ENCODE measurements around the gene DMD.

The DMD gene

GRCh38 chrX:32985544-32985943 is 225.8 kb downstream of the DMD start:
- Histone ChIP-seq H3K4me2 (ENCODE audit: insufficient read depth, low read length) (no peak overlapping the region), H3K9ac (ENCODE audit: low read depth, low read length) (no peak overlapping the region), H3K79me2 (ENCODE audit: insufficient read depth, low read length) (no peaks in the 10 kb centered on the region), H4K20me1 (ENCODE audit: insufficient read depth, low read length) (no peaks in the 10 kb centered on the region), H3K4me3 (ENCODE audit: low read depth in 1 of 2, low read length in 2 of 2) (no peak overlapping the region), H3K27me3 (ENCODE audit: insufficient read depth, low read length, poor library complexity) (no peaks in the 10 kb centered on the region), H3K27ac (ENCODE audit: low read length) (no peak overlapping the region), H2AFZ (ENCODE audit: low read depth, low read length) (no peak overlapping the region), H3K36me3 (ENCODE audit: insufficient read depth, low read length) (no peaks in the 10 kb centered on the region), H3K4me1 (ENCODE audit: insufficient read depth, low read length) (no peaks in the 10 kb centered on the region), H3K9me3 (ENCODE audit: insufficient read depth, low read length, severe bottlenecking) (no peaks in the 10 kb centered on the region)
- no peak for ATAC-seq (ENCODE audit: insufficient read depth, low read depth)
- TF ChIP-seq EZH2 (IDR thresholded peaks at IDR 0.05; ENCODE audit: borderline replicate concordance, low read depth, low read length, severe bottlenecking) (no peak), CTCF (IDR thresholded peaks at IDR 0.05; ENCODE audit: borderline replicate concordance, extremely low read depth, low read length, poor library complexity, severe bottlenecking) (no peak)
- no peak for DNase-seq

GRCh38 chrX:32966821-32967355 is 244.5 kb downstream of the DMD start:
- no peak for ATAC-seq (ENCODE audit: insufficient read depth, low read depth)
- H2AFZ ChIP-seq (ENCODE audit: low read depth, low read length), result no peak overlapping the region

GRCh38 chrX:32954125-32954524 is 257.2 kb downstream of the DMD start:
- Histone ChIP-seq H3K36me3 (ENCODE audit: insufficient read depth, low read length) (no peaks in the 10 kb centered on the region), H3K4me2 (ENCODE audit: insufficient read depth, low read length) (no peak overlapping the region), H2AFZ (ENCODE audit: low read depth, low read length) (no peak overlapping the region), H3K9ac (ENCODE audit: low read depth, low read length) (no peak overlapping the region), H3K79me2 (ENCODE audit: insufficient read depth, low read length) (no peaks in the 10 kb centered on the region), H3K4me1 (ENCODE audit: insufficient read depth, low read length) (no peaks in the 10 kb centered on the region), H3K9me3 (ENCODE audit: insufficient read depth, low read length, severe bottlenecking) (no peaks in the 10 kb centered on the region), H3K4me3 (ENCODE audit: low read depth in 1 of 2, low read length in 2 of 2) (no peak overlapping the region), H3K27ac (ENCODE audit: low read length) (no peak overlapping the region), H4K20me1 (ENCODE audit: insufficient read depth, low read length) (no peaks in the 10 kb centered on the region), H3K27me3 (ENCODE audit: insufficient read depth, low read length, poor library complexity) (no peaks in the 10 kb centered on the region)
- no peak for DNase-seq
- no peak for TF ChIP-seq EZH2 (IDR thresholded peaks at IDR 0.05; ENCODE audit: borderline replicate concordance, low read depth, low read length, severe bottlenecking)
- TF ChIP-seq CTCF (IDR thresholded peaks at IDR 0.05; ENCODE audit: borderline replicate concordance, extremely low read depth, low read length, poor library complexity, severe bottlenecking), result no peak
- ATAC-seq (ENCODE audit: insufficient read depth, low read depth), result no peak

More at GRCh38 chrX:32966821-32967355, 244.5 kb downstream of the DMD start:
- Histone ChIP-seq H3K27ac (ENCODE audit: low read length) (no peak overlapping the region), H3K9ac (ENCODE audit: low read depth, low read length) (no peak overlapping the region), H3K79me2 (ENCODE audit: insufficient read depth, low read length) (no peaks in the 10 kb centered on the region), H3K27me3 (ENCODE audit: insufficient read depth, low read length, poor library complexity) (no peaks in the 10 kb centered on the region), H3K9me3 (ENCODE audit: insufficient read depth, low read length, severe bottlenecking) (no peaks in the 10 kb centered on the region), H3K4me3 (ENCODE audit: low read depth in 1 of 2, low read length in 2 of 2) (no peak overlapping the region), H4K20me1 (ENCODE audit: insufficient read depth, low read length) (no peaks in the 10 kb centered on the region), H3K36me3 (ENCODE audit: insufficient read depth, low read length) (no peaks in the 10 kb centered on the region), H3K4me2 (ENCODE audit: insufficient read depth, low read length) (no peak overlapping the region), H3K4me1 (ENCODE audit: insufficient read depth, low read length) (no peaks in the 10 kb centered on the region)
- no peak for DNase-seq
- TF ChIP-seq CTCF (IDR thresholded peaks at IDR 0.05; ENCODE audit: borderline replicate concordance, extremely low read depth, low read length, poor library complexity, severe bottlenecking), result no peak
- TF ChIP-seq EZH2 (IDR thresholded peaks at IDR 0.05; ENCODE audit: borderline replicate concordance, low read depth, low read length, severe bottlenecking), result no peak

- H2AFZ ChIP-seq (ENCODE audit: low read depth, low read length), result no peak overlapping the region
- no peak for TF ChIP-seq EZH2 (IDR thresholded peaks at IDR 0.05; ENCODE audit: borderline replicate concordance, low read depth, low read length, severe bottlenecking)
- TF ChIP-seq CTCF (IDR thresholded peaks at IDR 0.05; ENCODE audit: borderline replicate concordance, extremely low read depth, low read length, poor library complexity, severe bottlenecking), result no peak
- H3K4me1 ChIP-seq (ENCODE audit: insufficient read depth, low read length), result no peaks in the 10 kb centered on the region
- ATAC-seq (ENCODE audit: insufficient read depth, low read depth) (no peak), DNase-seq (no peak)
- H3K9ac ChIP-seq (ENCODE audit: low read depth, low read length), result no peak overlapping the region
- no peaks in the 10 kb centered on the region for H4K20me1 ChIP-seq (ENCODE audit: insufficient read depth, low read length)
- H3K9me3 ChIP-seq (ENCODE audit: insufficient read depth, low read length, severe bottlenecking), result no peaks in the 10 kb centered on the region
- no peak overlapping the region for H3K27ac ChIP-seq (ENCODE audit: low read length)
- H3K36me3 ChIP-seq (ENCODE audit: insufficient read depth, low read length), result no peaks in the 10 kb centered on the region
- H3K27me3 ChIP-seq (ENCODE audit: insufficient read depth, low read length, poor library complexity), result no peaks in the 10 kb centered on the region
- no peak overlapping the region for H3K4me2 ChIP-seq (ENCODE audit: insufficient read depth, low read length)
- H3K79me2 ChIP-seq (ENCODE audit: insufficient read depth, low read length), result no peaks in the 10 kb centered on the region
- H3K4me3 ChIP-seq (ENCODE audit: low read depth in 1 of 2, low read length in 2 of 2), result no peak overlapping the region
These were observed 263.2 kb downstream of the DMD start for GRCh38 chrX:32948130-32948529.

Data from DND-41 (cell line).